BJ (cell line): ENCODE results near the gene VCL. TPM values are rescaled to one million over a fixed set of nuclear protein-coding genes. Genes with fewer than 3 reads are reported as not detected.

Experiments
- CTCF ChIA-PET: fragments of 350-600 bp; formaldehyde crosslinking; extraction: SDS; loops from one replicate; lab custom pipeline; 2021; ENCODE audit warnings: antibody characterized with exemption, inconsistent platforms; lab: Yijun Ruan, JAX
- POLR2A ChIA-PET: fragments of 300-600 bp; sonication (Branson Sonifier 250); formaldehyde crosslinking; extraction: SDS; loops from one replicate; lab custom pipeline; 2021; ENCODE audit warnings: antibody characterized with exemption; lab: Charles Lee
- DNase-seq: peaks from one replicate; pipeline ENCODE4 v3.0.0-alpha.2; 2011; ENCODE audit warnings: low read depth
- H3K27me3 ChIP-seq: 2 replicates; pipeline ENCODE4 v1.6.0; 2011; ENCODE audit warnings: low read length; ENCODE audit not compliant: control insufficient read depth, insufficient read depth
- H3K36me3 ChIP-seq: 2 replicates; pipeline ENCODE4 v1.5.1; 2011; ENCODE audit warnings: low read length; ENCODE audit not compliant: control insufficient read depth, insufficient read depth
- H3K4me3 ChIP-seq: 2 replicates; pipeline ENCODE4 v1.5.1; 2011; ENCODE audit warnings: low read depth, mild to moderate bottlenecking, control low read depth, low read length
- CTCF ChIP-seq: IDR thresholded peaks from 2 replicates; pipeline ENCODE4 v1.5.1; 2011; ENCODE audit warnings: low read depth, mild to moderate bottlenecking, control low read depth, inconsistent platforms, low read length, moderate library complexity; ENCODE audit not compliant: insufficient read depth
- polyA plus RNA-seq: library from polyadenylated mRNA; depleted of rRNA; stranded (reverse); fragments of >200 nt; gene quantifications from 2 replicates; pipeline ENCODE4 v1.2.3, GENCODE V29; 2011

The VCL gene
- polyA plus RNA-seq, 1 experiment: 255 TPM

- Histone ChIP-seq H3K27me3 (no peaks in the 10 kb centered on the region), H3K4me3 (no peak overlapping the region), H3K36me3 (no peaks in the 10 kb centered on the region; the same call in 1 of the 2 replicates)
- DNase-seq: no peak
- CTCF ChIA-PET: interaction anchor here (0.8 to 1.3 kb wide), 4 partner anchors 13 to 48 kb away, joined by 3 read pairs; no protein-coding TSS in a partner anchor
- no peak for TF ChIP-seq CTCF
- POLR2A ChIA-PET: no interaction called here
Measured at GRCh38 chr10:74032900-74033655, 35.2 kb downstream of the VCL start.

GRCh38 chr10:74033702-74034101 is 35.8 kb downstream of the VCL start:
- ChIA-PET CTCF (interaction anchor here (0.8 to 1.3 kb wide), 3 partner anchors 14 to 48 kb away, joined by 3 read pairs; no protein-coding TSS in a partner anchor), POLR2A (no interaction called here)
- TF ChIP-seq CTCF: no peak
- H3K4me3 ChIP-seq: no peak overlapping the region
- DNase-seq: no peak
- no peaks in the 10 kb centered on the region for H3K27me3 ChIP-seq
- H3K36me3 ChIP-seq: no peaks in the 10 kb centered on the region; the same call in 1 of the 2 replicates

- ChIA-PET POLR2A (no interaction called here), CTCF (interaction anchor here (0.9 kb wide), 1 partner anchor 47 kb away, joined by 3 read pairs; no protein-coding TSS in a partner anchor)
- Histone ChIP-seq H3K4me3 (no peak overlapping the region), H3K27me3 (no peaks in the 10 kb centered on the region), H3K36me3 (no peaks in the 10 kb centered on the region; the same call in 1 of the 2 replicates)
- no peak for TF ChIP-seq CTCF
- no peak for DNase-seq
Measured at GRCh38 chr10:74034301-74034700, 36.4 kb downstream of the VCL start.

- DNase-seq: no peak
- ChIA-PET POLR2A (interaction anchor here (0.7 kb wide), 1 partner anchor 23 kb away, joined by 6 read pairs; no protein-coding TSS in a partner anchor), CTCF (interaction anchor here (1.0 to 1.8 kb wide), 5 partner anchors 10 to 148 kb away, joined by 3 to 9 read pairs (median 5); no protein-coding TSS in a partner anchor)
- Histone ChIP-seq H3K36me3 (no peaks in the 10 kb centered on the region; the same call in 1 of the 2 replicates), H3K4me3 (no peak overlapping the region), H3K27me3 (no peaks in the 10 kb centered on the region)
- TF ChIP-seq CTCF: peak; percentile 35; the same call in 1 of the 2 replicates
Measured at GRCh38 chr10:74035303-74035702, 37.4 kb downstream of the VCL start.

- Histone ChIP-seq H3K4me3 (no peak overlapping the region), H3K36me3 (no peaks in the 10 kb centered on the region; the same call in 1 of the 2 replicates), H3K27me3 (no peaks in the 10 kb centered on the region)
- no peak for TF ChIP-seq CTCF
- CTCF ChIA-PET: interaction anchor here (0.9 to 1.8 kb wide), 4 partner anchors 11 to 39 kb away, joined by 3 to 9 read pairs (median 4); no protein-coding TSS in a partner anchor
- no peak for DNase-seq
- POLR2A ChIA-PET: no interaction called here
Measured at GRCh38 chr10:74036474-74036873, 38.6 kb downstream of the VCL start.
